Neural cell (in vitro differentiated cells): ENCODE measurements around the gene SEPHS1. TPM values are rescaled to one million over a fixed set of nuclear protein-coding genes. Genes with fewer than 3 reads are reported as not detected.
A peak's percentile ranks its signal among the peaks of the same experiment; 100 is the strongest.

Experiments
- H2AFZ ChIP-seq: fragments of 200-600, 300-800 bp; sonication (generic), shearing (Covaris generic); 2 replicates; pipeline ENCODE4 v1.6.0; 2014; ENCODE audit warnings: low read depth, mild to moderate bottlenecking, antibody characterized with exemption, low read length, moderate library complexity
- H3F3A ChIP-seq: fragments of 200-600 bp; shearing (Covaris generic); 2 replicates; pipeline ENCODE4 v1.6.1; 2016; ENCODE audit warnings: mild to moderate bottlenecking, moderate library complexity, mixed read lengths, antibody characterized with exemption, low read length; ENCODE audit not compliant: insufficient read depth, poor library complexity, severe bottlenecking
- H3K27ac ChIP-seq: fragments of 200-600, 300-800 bp; sonication (generic), shearing (Covaris generic); 2 replicates; pipeline ENCODE4 v1.5.1; 2014; ENCODE audit warnings: mild to moderate bottlenecking, low read length, moderate library complexity
- H3K27me3 ChIP-seq: fragments of 300-800, 200-600 bp; sonication (generic), shearing (Covaris generic); 2 replicates; pipeline ENCODE4 v1.6.0; 2014; ENCODE audit warnings: mild to moderate bottlenecking, low read depth, low read length, moderate library complexity; ENCODE audit not compliant: insufficient read depth
- H3K36me3 ChIP-seq: fragments of 300-800, 200-600 bp; sonication (generic), shearing (Covaris generic); 2 replicates; pipeline ENCODE4 v1.5.1; 2014; ENCODE audit warnings: mild to moderate bottlenecking, antibody characterized with exemption, low read length, moderate library complexity; ENCODE audit not compliant: insufficient read depth
- H3K4me2 ChIP-seq: fragments of 300-800, 200-600 bp; sonication (generic), shearing (Covaris generic); 2 replicates; pipeline ENCODE4 v1.6.0; 2014; ENCODE audit warnings: mild to moderate bottlenecking, low read length
- H3K4me3 ChIP-seq: fragments of 300-800, 200-600 bp; sonication (generic), shearing (Covaris generic); 2 replicates; pipeline ENCODE4 v1.5.1; 2014; ENCODE audit warnings: mild to moderate bottlenecking, low read length, moderate library complexity
- H3K79me2 ChIP-seq: fragments of 200-600 bp; shearing (Covaris generic); replicated peaks from 2 replicates; pipeline ENCODE4 v1.6.0; 2014; ENCODE audit warnings: mild to moderate bottlenecking, low read length, moderate library complexity; ENCODE audit not compliant: insufficient read depth
- H3K9ac ChIP-seq: fragments of 300-800, 200-600 bp; sonication (generic), shearing (Covaris generic); 2 replicates; pipeline ENCODE4 v1.6.1; 2016; ENCODE audit warnings: mild to moderate bottlenecking, low read length, mixed read lengths
- H3K9me2 ChIP-seq: fragments of 200-600 bp; shearing (Covaris generic); 2 replicates; pipeline ENCODE4 v1.6.1; 2016; ENCODE audit warnings: mild to moderate bottlenecking, low read length, mixed read lengths; ENCODE audit not compliant: insufficient read depth
- H3K9me3 ChIP-seq: fragments of 200-600, 300-800 bp; sonication (generic), shearing (Covaris generic); 2 replicates; pipeline ENCODE4 v1.6.1; 2016; ENCODE audit warnings: mild to moderate bottlenecking, mixed run types, low read length, moderate library complexity, mixed read lengths
- H4K20me1 ChIP-seq: fragments of 200-600 bp; shearing (Covaris generic); 2 replicates; pipeline ENCODE4 v1.6.1; 2016; ENCODE audit warnings: mild to moderate bottlenecking, mixed run types; ENCODE audit not compliant: insufficient read depth
- CTCF ChIP-seq: fragments of 450-650 bp; IDR thresholded peaks from 2 replicates; pipeline ENCODE4 v1.5.1; 2014; ENCODE audit warnings: antibody characterized with exemption, mild to moderate bottlenecking, moderate library complexity; ENCODE audit not compliant: poor library complexity, severe bottlenecking
- EP300 ChIP-seq: fragments of 450-650 bp; conservative IDR thresholded peaks from 2 replicates; pipeline ENCODE4 v1.6.1; 2014; ENCODE audit warnings: antibody characterized with exemption, mild to moderate bottlenecking, moderate library complexity; ENCODE audit not compliant: poor library complexity, severe bottlenecking
- EZH2 ChIP-seq: fragments of 200-600, 300-800 bp; shearing (Covaris generic), sonication (generic); IDR thresholded peaks from 2 replicates; pipeline ENCODE4 v1.6.1; 2014; ENCODE audit warnings: antibody characterized with exemption, low read length, borderline replicate concordance, mild to moderate bottlenecking; ENCODE audit not compliant: insufficient read depth, poor library complexity, severe bottlenecking
- MXI1 ChIP-seq: fragments of 450-650 bp; conservative IDR thresholded peaks from 2 replicates; pipeline ENCODE4 v1.6.1; 2014; ENCODE audit warnings: antibody characterized with exemption, mild to moderate bottlenecking; ENCODE audit not compliant: poor library complexity, severe bottlenecking
- POLR2AphosphoS5 ChIP-seq: IDR thresholded peaks from 2 replicates; pipeline ENCODE4 v1.6.1; 2012
- RAD21 ChIP-seq: fragments of 450-650 bp; conservative IDR thresholded peaks from 2 replicates; pipeline ENCODE4 v1.6.1; 2014; ENCODE audit warnings: antibody characterized with exemption, mild to moderate bottlenecking, moderate library complexity
- REST ChIP-seq: IDR thresholded peaks from 2 replicates; pipeline ENCODE4 v1.6.1; 2012; ENCODE audit warnings: borderline replicate concordance
- SMC3 ChIP-seq: fragments of 450-650 bp; conservative IDR thresholded peaks from 2 replicates; pipeline ENCODE4 v1.6.1; 2014; ENCODE audit warnings: antibody characterized with exemption, mild to moderate bottlenecking, moderate library complexity; ENCODE audit not compliant: poor library complexity
- TAF1 ChIP-seq: IDR thresholded peaks from 2 replicates; pipeline ENCODE4 v1.6.1; 2012; ENCODE audit warnings: low read depth
- polyA plus RNA-seq: library from polyadenylated mRNA; depleted of rRNA; stranded (reverse); fragments of >200 nt; gene quantifications from 2 replicates; pipeline ENCODE4 v1.2.3, GENCODE V29; 2014

The SEPHS1 gene
- polyA plus RNA-seq, 1 donor from 2014 or later = 61.0 TPM

GRCh38 chr10:13302821-13303555 lies 45.1 kb downstream of the SEPHS1 start (continued):
- TF ChIP-seq CTCF = no peak

- Histone ChIP-seq H2AFZ (peak within 1 kb of the TSS; percentile 65), H3K27me3 (peaks cover 6% of the 10 kb centered on the region), H3K79me2 (no peaks in the 10 kb centered on the region), H3K9me3 (no peaks in the 10 kb centered on the region), H3K36me3 (no peaks in the 10 kb centered on the region), H3F3A (no peaks in the 10 kb centered on the region), H4K20me1 (no peaks in the 10 kb centered on the region), H3K4me3 (peak within 1 kb of the TSS; percentile 70), H3K9me2 (no peaks in the 10 kb centered on the region), H3K4me2 (peak within 1 kb of the TSS; percentile 17), H3K9ac (peak within 1 kb of the TSS; percentile 65), H3K27ac (no peak within 1 kb of the TSS)
- peak; percentile 16 for TF ChIP-seq MXI1
- peak; percentile 38 for TF ChIP-seq POLR2AphosphoS5
- no peak for TF ChIP-seq EZH2
Measured at GRCh38 chr10:13299437-13300287, 48.4 kb downstream of the SEPHS1 start, which contains the start of gene PHYH. Gene PHYH, minus strand, starts transcription at chr10:13300064. Its CDS starts 22 bp downstream, at chr10:13300042.

GRCh38 chr10:13298748-13299436 lies 49.2 kb downstream of the SEPHS1 start:
- TF ChIP-seq TAF1 (no peak), REST (no peak), EZH2 (no peak), POLR2AphosphoS5 (no peak), EP300 (no peak), SMC3 (no peak), MXI1 (no peak), CTCF (no peak), RAD21 (no peak)
- H3K36me3 ChIP-seq = no peaks in the 10 kb centered on the region
- no peak overlapping the region for H3K27ac ChIP-seq
- H3K9me3 ChIP-seq = no peaks in the 10 kb centered on the region
- no peaks in the 10 kb centered on the region for H3K79me2 ChIP-seq
- no peaks in the 10 kb centered on the region for H3F3A ChIP-seq
- peak overlapping the region; percentile 70 for H3K4me3 ChIP-seq
- peaks cover 6% of the 10 kb centered on the region for H3K27me3 ChIP-seq
- H2AFZ ChIP-seq = peak overlapping the region; percentile 65
- H3K9ac ChIP-seq = peak overlapping the region; percentile 65
- H3K9me2 ChIP-seq = no peaks in the 10 kb centered on the region
- no peaks in the 10 kb centered on the region for H4K20me1 ChIP-seq
- peak overlapping the region; percentile 17 for H3K4me2 ChIP-seq
